Fibroblast of skin of left quadriceps (primary cell): Measurements from ENCODE around the gene ADAMTS10.
A peak's percentile ranks its signal among the peaks of the same experiment; 100 is the strongest.
"Not testable (repeated sequence)": the region's sequence is repeated elsewhere in the genome, so short reads cannot be mapped to it uniquely, and the experiment has no call there.

Source experiments
- DNase-seq, 2 experiments: peaks; one replicate each; pipeline ENCODE4 v3.0.0-alpha.2; 2013; ENCODE audit warnings: low read depth in 2 of 2

The ADAMTS10 gene

GRCh38 chr19:8593931-8594330, 16.6 kb downstream of the ADAMTS10 start:
- DNase-seq, result no peak

GRCh38 chr19:8592231-8593009, 18.1 kb downstream of the ADAMTS10 start:
- DNase-seq, result peak; percentile 92

GRCh38 chr19:8589177-8589714, 21.3 kb downstream of the ADAMTS10 start:
- no peak for DNase-seq

- DNase-seq, result no peak
These were observed 24.4 kb downstream of the ADAMTS10 start for GRCh38 chr19:8585894-8586750.

- no peak for DNase-seq
These were observed 25.3 kb downstream of the ADAMTS10 start for GRCh38 chr19:8584965-8585893.

GRCh38 chr19:8580710-8581281, 29.7 kb downstream of the ADAMTS10 start:
- peak; percentile 42 to 45 for DNase-seq

GRCh38 chr19:8578642-8579265, 31.8 kb downstream of the ADAMTS10 start:
- no peak for DNase-seq

- no peak for DNase-seq
These were observed 32.8 kb downstream of the ADAMTS10 start for GRCh38 chr19:8577741-8578140.

GRCh38 chr19:8577247-8577646, 33.3 kb downstream of the ADAMTS10 start, which contains the start of gene MYO1F:
Gene MYO1F, minus strand, starts transcription at chr19:8577442. Its CDS starts 133 bp downstream, at chr19:8577309.
- DNase-seq, result no peak

GRCh38 chr19:8576273-8576993, 34.1 kb downstream of the ADAMTS10 start:
- DNase-seq, result no peak

- DNase-seq, result no peak
These were observed 35.0 kb downstream of the ADAMTS10 start for GRCh38 chr19:8575467-8575997.

GRCh38 chr19:8574619-8574922, 35.9 kb downstream of the ADAMTS10 start:
- not testable (repeated sequence) for DNase-seq

GRCh38 chr19:8573316-8573715, 37.2 kb downstream of the ADAMTS10 start:
- no peak for DNase-seq

- peak in 1 of 2 experiments; percentile 27 for DNase-seq
These were observed 39.5 kb downstream of the ADAMTS10 start for GRCh38 chr19:8571006-8571411.

- peak; percentile 83 to 86 for DNase-seq
These were observed 41.3 kb downstream of the ADAMTS10 start for GRCh38 chr19:8569066-8569771.

- DNase-seq, result no peak
These were observed 42.9 kb downstream of the ADAMTS10 start for GRCh38 chr19:8567522-8568172.

GRCh38 chr19:8566855-8567254, 43.7 kb downstream of the ADAMTS10 start:
- no peak for DNase-seq

- DNase-seq, result not testable (repeated sequence)
These were observed 45.6 kb downstream of the ADAMTS10 start for GRCh38 chr19:8564866-8565265.
